GM12865 (cell line): Measurements from ENCODE around the gene PPP2R2C.

Experiments used
- DNase-seq: peaks from one replicate; pipeline ENCODE4 v3.0.0; 2010; ENCODE audit warnings: low read depth
- H3K4me3 ChIP-seq: 2 replicates; pipeline ENCODE4 v1.5.1; 2011; ENCODE audit warnings: mild to moderate bottlenecking, low read depth, low read length, control low read depth
- TF ChIP-seq, protein P1 (sequence below): IDR thresholded peaks from 2 replicates; pipeline ENCODE4 v1.5.1; 2011; ENCODE audit warnings: low read length, control low read depth, low read depth, inconsistent platforms; ENCODE audit not compliant: insufficient read depth; ENCODE audit errors: missing control alignments

Gene PPP2R2C

DNA sequence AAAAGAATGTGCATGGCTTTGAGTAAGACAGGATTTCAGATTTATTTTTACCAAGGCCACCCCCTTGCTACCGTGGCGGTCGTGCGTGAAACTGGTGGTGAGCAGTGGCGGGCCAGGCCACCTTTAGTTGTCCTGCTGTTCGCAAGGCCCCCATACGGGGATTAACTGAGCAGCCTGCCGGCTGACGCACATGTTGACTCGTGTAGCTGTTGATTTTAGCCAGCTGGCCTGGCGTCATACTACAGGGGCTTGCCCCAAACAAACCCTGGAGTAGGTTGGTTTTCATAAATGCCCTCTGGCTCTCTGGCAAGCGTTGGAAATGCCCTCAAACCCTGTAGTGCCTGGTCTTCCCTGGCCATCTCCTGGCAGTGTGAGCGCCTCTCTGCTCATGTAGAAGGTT, 174.4 kb downstream of the PPP2R2C start:
- TF ChIP-seq, protein P1, sequence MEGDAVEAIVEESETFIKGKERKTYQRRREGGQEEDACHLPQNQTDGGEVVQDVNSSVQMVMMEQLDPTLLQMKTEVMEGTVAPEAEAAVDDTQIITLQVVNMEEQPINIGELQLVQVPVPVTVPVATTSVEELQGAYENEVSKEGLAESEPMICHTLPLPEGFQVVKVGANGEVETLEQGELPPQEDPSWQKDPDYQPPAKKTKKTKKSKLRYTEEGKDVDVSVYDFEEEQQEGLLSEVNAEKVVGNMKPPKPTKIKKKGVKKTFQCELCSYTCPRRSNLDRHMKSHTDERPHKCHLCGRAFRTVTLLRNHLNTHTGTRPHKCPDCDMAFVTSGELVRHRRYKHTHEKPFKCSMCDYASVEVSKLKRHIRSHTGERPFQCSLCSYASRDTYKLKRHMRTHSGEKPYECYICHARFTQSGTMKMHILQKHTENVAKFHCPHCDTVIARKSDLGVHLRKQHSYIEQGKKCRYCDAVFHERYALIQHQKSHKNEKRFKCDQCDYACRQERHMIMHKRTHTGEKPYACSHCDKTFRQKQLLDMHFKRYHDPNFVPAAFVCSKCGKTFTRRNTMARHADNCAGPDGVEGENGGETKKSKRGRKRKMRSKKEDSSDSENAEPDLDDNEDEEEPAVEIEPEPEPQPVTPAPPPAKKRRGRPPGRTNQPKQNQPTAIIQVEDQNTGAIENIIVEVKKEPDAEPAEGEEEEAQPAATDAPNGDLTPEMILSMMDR, result no peak
- no peak for DNase-seq
- no peak overlapping the region for H3K4me3 ChIP-seq

DNA sequence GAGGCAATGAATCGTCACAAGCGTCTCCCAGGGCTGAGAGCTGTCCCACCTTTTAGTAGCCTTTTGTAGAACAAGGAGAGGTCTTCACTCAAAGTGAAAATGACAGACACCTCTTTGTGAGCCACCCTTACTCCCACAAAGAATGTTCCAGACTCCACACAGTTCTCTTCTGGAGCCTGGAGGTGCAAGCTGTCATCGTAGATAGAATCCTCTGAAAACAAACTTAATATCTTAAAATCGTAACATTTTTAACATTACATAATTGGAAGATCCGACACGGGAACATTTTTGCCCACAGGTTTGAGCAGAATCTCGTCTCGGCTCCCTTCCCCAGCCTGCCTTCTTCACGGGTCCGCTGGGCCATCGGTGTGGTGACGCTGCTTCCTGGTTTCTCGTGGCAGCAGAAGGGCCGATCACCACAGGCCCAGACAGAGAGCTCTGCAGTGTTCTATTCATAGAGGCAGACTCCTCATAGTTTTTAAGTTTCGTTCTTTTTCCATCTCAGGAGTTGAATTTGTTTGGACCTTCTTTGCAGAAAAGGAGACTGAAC, 175.1 kb downstream of the PPP2R2C start:
- no peak for DNase-seq
- H3K4me3 ChIP-seq, result no peak overlapping the region
- TF ChIP-seq, protein P1, result no peak

DNA sequence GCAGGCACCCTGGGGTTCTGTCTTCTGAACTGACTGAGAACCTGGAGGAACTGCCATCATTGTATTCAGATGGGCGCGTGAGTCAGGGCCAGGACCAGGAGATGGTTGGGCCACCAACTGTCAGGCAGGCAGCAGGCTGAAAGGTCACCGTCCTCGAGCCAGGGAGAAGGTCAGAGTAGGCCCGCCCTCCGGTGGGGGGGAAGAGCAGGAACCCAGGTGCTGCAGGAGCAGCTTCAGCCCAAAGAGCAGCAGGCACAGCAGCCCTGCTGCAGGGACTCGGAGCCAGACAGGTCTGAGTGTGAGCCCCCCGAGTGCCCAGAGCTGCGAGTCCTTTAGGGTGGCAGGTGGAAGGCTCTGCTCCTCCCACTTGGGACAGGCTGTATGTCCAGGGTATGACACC, 176.4 kb downstream of the PPP2R2C start:
- no peak for DNase-seq
- TF ChIP-seq, protein P1, result no peak
- no peak overlapping the region for H3K4me3 ChIP-seq

DNA sequence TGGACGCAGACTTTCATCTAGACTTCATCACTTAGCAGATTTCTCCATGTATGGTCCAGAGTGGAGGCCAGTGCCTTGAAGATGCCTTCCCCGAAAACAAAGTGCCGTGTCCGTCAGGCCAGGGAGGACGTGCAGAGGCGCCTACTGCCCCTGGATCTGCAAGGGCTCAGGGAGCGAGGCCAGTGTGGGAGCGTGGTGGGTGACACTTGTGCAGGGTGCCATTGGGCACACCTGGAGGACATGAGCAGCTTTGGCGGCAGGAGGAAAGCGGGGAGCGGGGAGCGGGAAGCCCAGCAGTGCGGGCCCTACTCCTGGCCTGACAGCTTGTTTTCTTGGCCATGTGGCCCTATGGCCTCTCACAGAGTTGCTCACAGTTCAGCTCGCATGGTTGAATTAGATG, 176.9 kb downstream of the PPP2R2C start:
- no peak for DNase-seq
- H3K4me3 ChIP-seq, result no peak overlapping the region
- TF ChIP-seq, protein P1, result no peak

DNA sequence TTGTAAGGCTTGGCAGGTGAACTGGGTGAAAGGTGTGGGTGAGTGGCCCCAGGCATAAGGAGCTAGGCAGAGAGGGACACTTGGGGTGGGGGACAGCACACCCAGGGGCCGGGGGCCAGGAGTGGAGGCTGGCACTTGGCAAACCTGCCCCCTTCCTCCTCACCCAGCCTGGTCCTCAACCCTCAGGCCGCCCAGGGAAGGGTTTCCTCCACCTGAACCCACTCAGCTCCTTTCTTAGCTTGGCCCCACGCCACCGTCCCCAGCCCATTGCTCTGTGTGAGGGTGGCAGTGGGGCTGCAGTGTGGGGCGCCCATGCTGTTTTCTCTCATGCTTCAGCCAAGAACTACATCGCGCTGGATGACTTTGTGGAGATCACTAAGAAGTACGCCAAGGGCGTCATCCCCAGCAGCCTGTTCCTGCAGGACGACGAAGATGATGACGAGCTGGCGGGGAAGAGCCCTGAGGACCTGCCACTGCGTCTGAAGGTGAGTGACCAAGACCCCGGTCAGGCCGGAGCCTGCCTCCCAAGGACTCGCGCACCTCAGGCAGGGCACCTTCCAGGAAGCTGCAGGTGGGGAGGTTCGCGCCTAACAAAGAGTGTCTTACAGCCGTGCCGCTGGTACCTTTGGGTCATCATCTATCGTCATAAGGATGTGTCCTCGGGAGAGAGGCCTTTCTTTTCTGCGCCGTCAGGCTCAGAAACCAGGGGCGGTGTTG, 177.6 kb downstream of the PPP2R2C start:
- TF ChIP-seq, protein P1, result no peak
- DNase-seq, result no peak
- H3K4me3 ChIP-seq, result no peak overlapping the region

DNA sequence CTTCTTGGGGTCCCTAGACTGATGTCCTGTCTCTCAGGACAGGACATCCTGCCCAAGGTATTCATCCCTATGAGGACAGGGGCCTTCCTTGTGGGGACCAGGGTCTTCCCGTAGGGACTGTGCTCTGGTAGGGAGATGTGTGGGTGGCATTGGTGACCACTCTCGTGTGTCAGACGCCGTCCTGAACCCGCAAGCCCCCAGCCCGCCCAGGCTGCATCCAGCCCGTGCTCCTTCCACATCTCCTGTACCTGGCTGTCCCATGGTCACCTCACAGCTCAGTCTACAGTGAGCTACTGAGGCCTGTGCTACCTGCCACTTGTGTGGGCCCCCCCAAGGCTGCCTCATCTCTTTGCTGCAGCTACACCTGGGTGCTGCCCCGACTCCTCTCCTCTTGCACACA, 178.8 kb downstream of the PPP2R2C start:
- no peak overlapping the region for H3K4me3 ChIP-seq
- TF ChIP-seq, protein P1, result no peak
- DNase-seq, result no peak

DNA sequence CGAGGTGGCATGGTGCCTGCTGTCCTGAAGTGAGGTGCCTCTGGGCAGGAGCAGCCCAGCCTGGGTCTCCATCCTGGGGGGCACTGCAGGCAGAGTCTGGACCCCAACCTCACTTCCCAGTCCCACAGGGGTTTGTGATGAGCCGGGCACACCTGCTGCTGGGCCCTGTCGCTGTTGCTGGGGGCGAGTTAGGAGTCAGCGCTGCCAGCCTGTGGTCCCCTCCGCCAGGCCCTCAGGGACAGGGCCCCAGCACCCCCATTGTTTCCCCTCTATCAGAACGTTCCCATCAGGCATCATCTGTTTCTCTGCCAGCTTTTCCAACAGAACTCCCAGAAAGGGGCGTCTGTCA, 179.3 kb downstream of the PPP2R2C start:
- TF ChIP-seq, protein P1, result no peak
- DNase-seq, result no peak
- H3K4me3 ChIP-seq, result no peak overlapping the region
